Hepatocyte (in vitro differentiated cells): Measurements from ENCODE around the gene PRXL2B.

Source experiments
- EZH2 ChIP-seq: fragments of 200-600 bp; sonication (generic); IDR thresholded peaks from 2 replicates; pipeline ENCODE4 v1.6.1; 2016; ENCODE audit warnings: antibody characterized with exemption, mild to moderate bottlenecking, borderline replicate concordance
- TF ChIP-seq, protein P1 (sequence below): fragments of 200-600 bp; sonication (generic); IDR thresholded peaks from 2 replicates; pipeline ENCODE4 v1.5.1; 2016; ENCODE audit warnings: antibody characterized with exemption, mild to moderate bottlenecking; ENCODE audit not compliant: poor library complexity

DNA sequence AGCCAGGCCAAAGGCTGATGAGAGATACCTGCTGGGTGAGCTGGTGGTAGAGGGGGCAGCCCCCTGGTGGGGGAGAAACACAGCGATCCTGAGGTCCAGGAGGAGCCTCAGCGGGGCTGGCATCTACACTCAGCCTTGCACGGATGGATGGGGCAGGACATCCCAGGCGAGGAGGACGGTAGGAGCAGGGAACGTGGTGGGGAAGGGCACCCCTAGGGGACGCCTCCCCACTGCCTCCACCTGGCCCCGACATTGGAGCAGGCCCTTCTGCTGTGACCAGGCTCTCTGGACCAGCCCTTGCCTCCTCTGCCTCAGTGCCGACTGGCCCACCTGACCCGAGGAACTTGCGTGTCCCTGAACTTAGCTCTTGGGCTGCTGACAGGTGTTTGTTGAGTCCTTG, 52.6 kb downstream of the PRXL2B start:
- TF ChIP-seq, protein P1, sequence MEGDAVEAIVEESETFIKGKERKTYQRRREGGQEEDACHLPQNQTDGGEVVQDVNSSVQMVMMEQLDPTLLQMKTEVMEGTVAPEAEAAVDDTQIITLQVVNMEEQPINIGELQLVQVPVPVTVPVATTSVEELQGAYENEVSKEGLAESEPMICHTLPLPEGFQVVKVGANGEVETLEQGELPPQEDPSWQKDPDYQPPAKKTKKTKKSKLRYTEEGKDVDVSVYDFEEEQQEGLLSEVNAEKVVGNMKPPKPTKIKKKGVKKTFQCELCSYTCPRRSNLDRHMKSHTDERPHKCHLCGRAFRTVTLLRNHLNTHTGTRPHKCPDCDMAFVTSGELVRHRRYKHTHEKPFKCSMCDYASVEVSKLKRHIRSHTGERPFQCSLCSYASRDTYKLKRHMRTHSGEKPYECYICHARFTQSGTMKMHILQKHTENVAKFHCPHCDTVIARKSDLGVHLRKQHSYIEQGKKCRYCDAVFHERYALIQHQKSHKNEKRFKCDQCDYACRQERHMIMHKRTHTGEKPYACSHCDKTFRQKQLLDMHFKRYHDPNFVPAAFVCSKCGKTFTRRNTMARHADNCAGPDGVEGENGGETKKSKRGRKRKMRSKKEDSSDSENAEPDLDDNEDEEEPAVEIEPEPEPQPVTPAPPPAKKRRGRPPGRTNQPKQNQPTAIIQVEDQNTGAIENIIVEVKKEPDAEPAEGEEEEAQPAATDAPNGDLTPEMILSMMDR: no peak
- TF ChIP-seq EZH2: no peak
